VCaP (cell line): ENCODE data around the gene SPG11.

Source experiments
- H3K27ac ChIP-seq: fragments of 450-650 bp; 2 replicates; pipeline ENCODE4 v1.5.1; 2017
- TF ChIP-seq, protein P1 (sequence below): fragments of 450-650 bp; conservative IDR thresholded peaks from 2 replicates; pipeline ENCODE4 v1.5.1; 2017; ENCODE audit warnings: mild to moderate bottlenecking, moderate library complexity

SPG11 gene

DNA sequence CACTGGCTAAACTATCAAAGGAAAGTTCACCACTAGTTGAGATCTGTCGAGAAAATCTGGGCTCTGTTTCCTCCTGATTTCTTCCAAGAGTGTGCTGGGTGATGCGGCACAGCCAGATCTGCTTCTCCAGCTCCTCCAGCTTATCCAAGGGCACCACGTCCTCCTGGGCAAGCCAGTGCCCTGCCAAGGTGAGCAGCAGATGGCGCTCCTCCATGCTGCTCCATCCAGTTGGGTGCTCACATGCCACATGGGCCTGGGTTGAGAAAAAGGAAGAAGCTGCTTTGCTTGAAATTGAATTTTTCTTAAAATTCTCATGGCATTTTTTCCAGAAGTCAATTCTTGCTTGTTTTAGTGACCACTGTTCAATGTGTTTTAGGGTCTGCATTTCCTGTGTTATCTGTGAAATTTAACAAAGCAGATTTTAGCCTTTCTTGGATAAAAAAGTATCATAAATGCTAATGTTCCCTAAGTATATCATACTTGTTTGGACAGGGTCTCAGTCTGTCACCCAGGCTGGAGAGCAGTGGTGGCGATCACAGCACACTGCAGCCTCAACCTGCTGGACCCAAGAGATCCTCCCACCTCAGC is 79.2 kb downstream of the SPG11 start:
- H3K27ac ChIP-seq: 0 out of 2 replicates have a peak overlapping the region, but pooled peaks have one; percentile 7
- TF ChIP-seq, protein P1, sequence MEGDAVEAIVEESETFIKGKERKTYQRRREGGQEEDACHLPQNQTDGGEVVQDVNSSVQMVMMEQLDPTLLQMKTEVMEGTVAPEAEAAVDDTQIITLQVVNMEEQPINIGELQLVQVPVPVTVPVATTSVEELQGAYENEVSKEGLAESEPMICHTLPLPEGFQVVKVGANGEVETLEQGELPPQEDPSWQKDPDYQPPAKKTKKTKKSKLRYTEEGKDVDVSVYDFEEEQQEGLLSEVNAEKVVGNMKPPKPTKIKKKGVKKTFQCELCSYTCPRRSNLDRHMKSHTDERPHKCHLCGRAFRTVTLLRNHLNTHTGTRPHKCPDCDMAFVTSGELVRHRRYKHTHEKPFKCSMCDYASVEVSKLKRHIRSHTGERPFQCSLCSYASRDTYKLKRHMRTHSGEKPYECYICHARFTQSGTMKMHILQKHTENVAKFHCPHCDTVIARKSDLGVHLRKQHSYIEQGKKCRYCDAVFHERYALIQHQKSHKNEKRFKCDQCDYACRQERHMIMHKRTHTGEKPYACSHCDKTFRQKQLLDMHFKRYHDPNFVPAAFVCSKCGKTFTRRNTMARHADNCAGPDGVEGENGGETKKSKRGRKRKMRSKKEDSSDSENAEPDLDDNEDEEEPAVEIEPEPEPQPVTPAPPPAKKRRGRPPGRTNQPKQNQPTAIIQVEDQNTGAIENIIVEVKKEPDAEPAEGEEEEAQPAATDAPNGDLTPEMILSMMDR: peak; percentile 90

DNA sequence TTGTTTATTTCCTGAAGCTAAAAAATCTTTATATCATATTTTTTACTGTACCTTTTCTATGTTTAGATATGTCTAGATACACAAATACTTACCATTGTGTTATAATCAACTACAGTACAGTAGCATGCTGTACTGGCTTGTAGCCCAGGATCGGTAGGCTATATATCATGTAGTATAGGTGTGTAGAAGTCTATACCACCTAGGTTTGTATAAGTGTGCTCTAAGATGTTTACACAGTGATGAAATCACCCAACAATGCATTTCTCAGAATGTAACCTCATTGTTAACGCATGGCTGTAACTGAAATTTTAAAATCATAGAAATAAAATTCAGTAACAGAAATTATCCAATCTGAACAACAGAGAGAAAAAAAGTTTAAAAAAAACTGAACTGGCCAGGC is 83.4 kb downstream of the SPG11 start:
- TF ChIP-seq, protein P1: no peak
- H3K27ac ChIP-seq: no peak overlapping the region

DNA sequence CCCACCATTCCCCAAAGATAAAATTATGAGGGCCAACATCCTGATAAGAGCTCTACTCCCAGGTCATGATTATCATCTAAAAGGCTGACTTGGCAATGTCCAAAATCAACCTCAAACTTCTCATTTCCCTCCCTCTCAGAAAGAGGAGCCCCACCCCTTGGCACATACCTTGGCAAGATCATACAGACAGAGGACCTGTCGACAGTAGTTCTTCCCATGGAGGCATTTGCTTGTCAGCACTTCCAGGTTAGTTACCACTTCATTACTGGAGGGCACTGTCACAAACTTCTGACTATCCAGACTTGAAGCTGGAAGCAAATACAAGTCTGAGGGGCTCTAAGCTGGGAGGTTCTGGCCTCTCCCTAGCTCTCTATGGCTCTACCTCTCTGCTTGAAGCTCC is 88.7 kb downstream of the SPG11 start:
- TF ChIP-seq, protein P1: no peak
- H3K27ac ChIP-seq: no peak overlapping the region

GRCh38 chr15:44573386-44573785 is 90.1 kb downstream of the SPG11 start:
- H3K27ac ChIP-seq: no peak overlapping the region
- TF ChIP-seq, protein P1: no peak

DNA sequence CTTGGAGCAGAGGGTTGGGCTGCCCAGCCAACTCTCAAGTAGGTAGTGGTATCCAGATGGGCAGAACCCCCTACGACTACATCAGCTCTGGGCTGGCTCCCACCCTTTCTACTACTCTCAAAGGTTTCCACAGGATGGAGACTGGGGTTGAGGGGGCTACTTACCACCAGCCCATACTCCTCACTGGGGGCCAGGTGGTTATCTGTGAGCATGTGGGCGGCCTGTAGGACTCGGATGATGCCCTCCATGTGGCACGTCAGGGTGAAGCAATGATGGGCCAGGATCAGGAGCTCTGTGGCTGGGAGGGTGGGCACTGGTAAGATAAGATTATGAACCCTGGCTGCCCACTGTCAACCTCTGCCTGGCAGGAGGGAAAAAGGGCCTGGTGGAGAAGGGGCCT is 93.1 kb downstream of the SPG11 start:
- TF ChIP-seq, protein P1: no peak
- H3K27ac ChIP-seq: no peak overlapping the region

DNA sequence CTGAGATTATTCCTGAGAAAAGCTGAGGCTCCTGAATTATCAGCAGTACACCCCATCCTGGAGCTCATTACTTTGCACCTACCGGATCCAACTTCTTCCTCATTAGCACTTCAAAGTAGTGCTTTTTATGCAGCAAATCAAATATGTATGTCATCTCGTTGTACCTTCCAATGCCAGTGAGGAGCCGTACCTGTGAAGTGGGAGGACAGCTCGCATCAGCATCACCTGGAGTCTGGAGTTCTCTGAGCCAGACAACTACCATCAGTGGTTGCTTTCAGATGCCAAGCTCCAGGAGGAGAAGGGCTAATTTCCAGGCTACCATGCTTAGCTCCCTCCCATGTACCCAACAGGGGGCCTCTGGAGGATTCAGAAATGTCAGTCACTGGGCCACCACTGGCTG is 94.1 kb downstream of the SPG11 start:
- TF ChIP-seq, protein P1: no peak

DNA sequence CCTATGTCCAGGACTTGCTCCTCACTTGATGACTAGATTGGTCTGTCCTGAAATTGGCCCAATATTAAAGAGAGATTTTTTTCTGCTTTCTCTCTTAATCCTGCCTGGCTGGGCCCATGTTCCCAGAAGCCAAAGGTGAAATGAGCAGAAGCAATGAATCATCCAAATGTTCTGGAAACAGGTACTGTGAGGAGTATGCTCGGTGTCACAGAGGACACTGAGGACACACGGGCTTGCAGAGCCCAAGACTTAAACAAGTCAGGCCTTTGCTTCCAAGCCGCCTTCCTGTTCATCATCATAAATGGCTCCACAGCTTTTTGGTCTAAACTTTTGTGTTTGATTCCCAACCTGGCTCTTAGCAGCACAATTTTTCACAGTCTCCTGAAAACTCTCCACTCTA is 95.1 kb downstream of the SPG11 start:
- no peak overlapping the region for H3K27ac ChIP-seq
- TF ChIP-seq, protein P1: no peak

More for the DNA sequence above, 94.1 kb downstream of the SPG11 start:
- no peak overlapping the region for H3K27ac ChIP-seq
